Measurements from ENCODE around the gene STING1. TPM values are rescaled to one million over a fixed set of nuclear protein-coding genes. Genes with fewer than 3 reads are reported as not detected.
"Not testable (repeated sequence)": the region's sequence is repeated elsewhere in the genome, so short reads cannot be mapped to it uniquely, and the experiment has no call there.

STING1 gene
- total RNA-seq, 1 donor from 2014 or later = 79.1 TPM

GRCh38 chr5:139440416-139440815 lies 42.1 kb downstream of the STING1 start:
- not testable (repeated sequence) for DNase-seq (ENCODE audit: low read depth)

DNA sequence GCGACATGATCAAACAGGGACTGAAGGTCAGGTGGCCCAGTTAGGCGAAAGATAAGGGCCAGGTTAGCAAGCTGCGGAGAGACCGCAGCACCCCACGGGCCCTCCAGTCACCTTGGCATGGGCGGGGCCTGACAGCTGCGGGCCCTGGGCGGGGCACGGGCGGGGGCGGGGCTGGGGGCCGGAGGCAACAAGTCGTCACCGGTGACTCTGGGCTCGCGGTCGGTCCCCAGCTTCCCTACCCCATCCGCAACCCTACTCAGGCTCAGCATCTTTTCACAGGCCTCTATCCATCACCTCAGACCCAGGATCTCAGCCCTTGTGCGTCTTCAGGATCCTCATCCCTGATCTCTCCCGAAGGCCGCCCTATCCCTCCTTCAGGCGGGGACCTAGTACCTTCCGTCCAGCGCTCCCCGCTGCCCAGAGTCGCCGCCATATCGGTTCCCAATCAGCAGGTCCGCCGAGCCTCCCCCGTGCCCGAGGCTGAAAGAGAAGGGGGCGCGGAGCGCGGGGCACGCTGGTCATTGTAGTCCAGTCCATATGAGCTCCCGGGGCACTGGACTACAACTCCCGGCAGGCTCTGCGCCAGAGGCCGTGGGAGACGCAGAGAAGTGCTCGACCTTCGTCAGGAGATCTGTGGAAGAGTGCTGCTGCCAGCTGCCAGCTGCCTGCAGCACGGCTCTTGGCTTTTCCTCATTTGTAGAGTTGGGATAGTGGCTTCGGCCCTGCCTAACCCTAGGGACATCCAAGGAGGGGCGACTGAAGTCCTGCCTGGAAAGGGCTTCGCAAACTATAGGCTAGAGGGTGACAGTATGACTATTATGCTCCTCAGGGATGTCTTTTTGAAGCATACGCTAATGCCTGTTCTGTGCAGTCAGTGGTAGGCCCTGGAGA lies 43.3 kb downstream of the STING1 start, which contains the start of gene DNAJC18:
Gene DNAJC18, minus strand, starts transcription at position 513 of the 891 bp plus-strand sequence. Its CDS starts 80 bp downstream, at position 433.
- peak; percentile 96 for DNase-seq (ENCODE audit: low read depth)

- no peak for DNase-seq (ENCODE audit: low read depth)
Observed at GRCh38 chr5:139438707-139439012, 43.9 kb downstream of the STING1 start.

GRCh38 chr5:139435676-139436075 lies 46.9 kb downstream of the STING1 start:
- no peak for DNase-seq (ENCODE audit: low read depth)

- DNase-seq (ENCODE audit: low read depth) = no peak
Observed at GRCh38 chr5:139431706-139432105, 50.9 kb downstream of the STING1 start.

GRCh38 chr5:139430015-139430414 lies 52.5 kb downstream of the STING1 start:
- DNase-seq (ENCODE audit: low read depth) = no peak

GRCh38 chr5:139426203-139426885 lies 56.2 kb downstream of the STING1 start:
- DNase-seq (ENCODE audit: low read depth) = peak; percentile 87

Other genes with a start within 250 kb of the STING1 start
- 274 and 347 TPM in 2 replicates for gene MATR3, start 189.0 kb downstream of the STING1 start, total RNA-seq
- 110 and 111 TPM in 2 replicates for gene PAIP2, start 140.9 kb downstream of the STING1 start, total RNA-seq
- gene SLC23A1, start 99.5 kb downstream of the STING1 start, total RNA-seq = not detected in 2 replicates
- 0.16 TPM in 1 of 2 replicates, not detected in the other for gene MZB1, start 92.8 kb downstream of the STING1 start, total RNA-seq
- gene PROB1, start 87.7 kb downstream of the STING1 start, total RNA-seq = 58.8 and 59.5 TPM in 2 replicates
- 11.0 and 16.4 TPM in 2 replicates for gene SPATA24, start 78.7 kb downstream of the STING1 start, total RNA-seq
- 7.9 and 9.9 TPM in 2 replicates for gene DNAJC18, start 43.2 kb downstream of the STING1 start, total RNA-seq
- gene ECSCR, start 20.0 kb downstream of the STING1 start, total RNA-seq = not detected in 2 replicates
- not detected in 2 replicates for gene SMIM33, start 11.8 kb downstream of the STING1 start, total RNA-seq
- 89.1 and 130 TPM in 2 replicates for gene UBE2D2, start 78.6 kb upstream of the STING1 start, total RNA-seq
- 246 and 253 TPM in 2 replicates for gene CXXC5, start 165.6 kb upstream of the STING1 start, total RNA-seq